ENCODE measurements around the gene SNW1. TPM values are rescaled to one million over a fixed set of nuclear protein-coding genes. Genes with fewer than 3 reads are reported as not detected.
"Not testable (repeated sequence)": the region's sequence is repeated elsewhere in the genome, so short reads cannot be mapped to it uniquely, and the experiment has no call there.

Gene SNW1
- total RNA-seq, 5 donors from 2014 or later (not counting 1 experiment from before 2014, with no cell fraction given): 83.5 to 94.1 (median 91.7) TPM

DNA sequence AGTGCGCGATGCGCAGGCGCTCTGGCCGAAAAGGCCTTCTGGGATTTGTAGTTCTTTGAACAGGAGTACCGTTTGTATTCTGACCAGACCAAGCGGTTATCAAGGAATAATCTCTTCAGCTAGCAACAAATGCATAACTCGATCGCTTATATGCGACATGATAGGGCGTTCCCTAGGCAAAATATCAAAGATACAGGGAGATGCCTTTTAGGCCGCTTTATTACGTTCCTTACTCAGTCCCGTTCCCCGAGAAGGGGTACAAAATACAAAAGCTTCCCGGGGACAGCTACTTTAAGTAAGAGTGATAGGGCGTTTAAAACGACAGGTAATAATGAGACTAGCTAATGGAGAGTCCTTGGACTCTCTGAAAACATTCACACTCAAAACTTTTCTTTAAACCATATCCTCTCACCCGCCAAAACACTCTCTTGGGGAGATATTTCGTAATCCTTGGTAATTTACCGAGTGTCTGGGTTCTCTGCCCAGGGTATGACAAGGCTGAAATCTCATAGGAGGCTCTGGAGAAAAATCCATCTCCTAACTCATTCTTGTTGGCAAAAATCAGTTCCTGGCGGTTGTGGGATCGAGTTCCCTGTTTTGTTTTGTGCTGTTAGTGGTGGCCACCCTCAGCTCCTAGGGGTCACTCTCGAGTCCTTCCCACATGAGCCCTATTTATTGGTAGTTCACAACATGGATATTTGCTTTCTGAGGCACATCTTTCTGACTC is 412 bp upstream of the SNW1 start:
- ChIA-PET POLR2A (interaction anchor here (0.6 to 2.6 kb wide), 3 partner anchors 9 to 39 kb away, joined by 4 to 10 read pairs (median 5); partner anchors contain the start of gene ADCK1 (in 1 of the 2)), CTCF (interaction anchor here (0.5 to 0.6 kb wide), 4 partner anchors 19 to 445 kb away, joined by 3 to 5 read pairs (median 4); no protein-coding TSS in a partner anchor)
- H3K36me3 Mint-ChIP-seq: peaks cover 7% of the 10 kb centered on the region
- H3K27ac Mint-ChIP-seq: peak overlapping the region; percentile 95 to 96
- peaks cover 43 to 46% (median 44%) of the 10 kb centered on the region in 3 donors for H3K4me1 Mint-ChIP-seq
- Histone ChIP-seq H3K27me3 (replicated peaks in 1 of 2; ENCODE audit: control insufficient read depth in 2 of 2, extremely low read depth in 1 of 2, insufficient read depth in 2 of 2, low read length in 1 of 2) (no peaks in the 10 kb centered on the region), H3K9me3 (no peaks in the 10 kb centered on the region), H3K36me3 (ENCODE audit: control insufficient read depth in 2 of 2, extremely low read depth in 1 of 2, insufficient read depth in 1 of 2, low read length in 1 of 2) (peaks cover 0 to 4% of the 10 kb centered on the region in 2 donors), H3K4me3 (ENCODE audit: control insufficient read depth in 1 of 2, extremely low read depth in 1 of 2, low read length in 1 of 2) (peak overlapping the region; percentile 91 to 95), H3K27ac (ENCODE audit: low read length) (peak overlapping the region; percentile 97), H3K4me1 (ENCODE audit: control insufficient read depth in 1 of 2, extremely low read depth in 1 of 2, insufficient read depth in 2 of 2, low read length in 2 of 2) (peaks cover 9 to 33% of the 10 kb centered on the region in 2 experiments)
- DNase-seq: no peak
- no peaks in the 10 kb centered on the region for H3K27me3 Mint-ChIP-seq
- H3K4me3 Mint-ChIP-seq: peak overlapping the region; percentile 96 to 99 (median 98)
- ATAC-seq (replicated peaks in 1 of 4): peak; percentile 19 to 36 (median 24)
- H3K9me3 Mint-ChIP-seq: no peaks in the 10 kb centered on the region
- WGBS (ENCODE audit: insufficient coverage): 0% methylated on average over 7 of the region's 24 CpGs

DNA sequence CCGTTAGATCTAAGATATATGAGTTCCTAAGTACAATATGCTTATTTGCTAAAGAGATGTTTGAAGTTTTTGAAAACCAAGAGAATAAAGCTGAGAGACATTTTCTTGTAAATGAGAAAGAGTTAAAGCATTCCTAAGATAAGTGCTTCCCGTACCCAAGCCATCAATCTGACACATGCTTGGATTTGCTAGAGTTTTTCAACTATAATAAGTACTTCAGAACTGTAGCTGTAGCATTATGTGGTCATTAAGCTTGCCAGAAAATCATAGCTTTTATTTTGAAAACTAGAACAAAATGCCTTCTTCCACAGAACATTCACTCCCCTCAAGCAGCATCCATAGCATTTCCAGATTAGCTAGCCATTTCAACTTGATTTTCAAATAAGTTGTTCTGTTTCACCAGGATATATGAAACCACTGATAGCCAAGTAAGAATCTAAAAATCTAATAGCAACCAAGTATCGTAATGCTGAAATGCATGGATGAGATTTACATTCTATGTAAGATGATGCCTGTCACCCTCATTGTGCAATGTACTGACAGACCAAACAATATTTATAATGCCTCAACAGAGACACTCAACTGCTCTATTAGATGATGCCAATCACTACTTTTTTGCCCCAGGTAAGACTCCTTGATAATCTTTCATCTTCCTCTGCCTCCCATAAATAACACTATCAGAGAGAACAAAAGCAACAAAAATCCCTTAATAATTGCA is 8.0 kb downstream of the SNW1 start:
- ATAC-seq (replicated peaks in 1 of 4) (no peak), DNase-seq (no peak)
- peaks cover 0 to 9% of the 10 kb centered on the region in 2 experiments for H3K4me1 ChIP-seq (ENCODE audit: control insufficient read depth in 1 of 2, extremely low read depth in 1 of 2, insufficient read depth in 2 of 2, low read length in 2 of 2)
- ChIA-PET POLR2A (interaction anchor here (0.6 to 1.3 kb wide), 2 partner anchors 8 to 39 kb away, joined by 5 to 10 read pairs; partner anchors contain the start of gene SNW1 (in 1 of the 2)), CTCF (interaction anchor here in 1 of 2 donors (0.6 to 0.8 kb wide), 2 partner anchors 45 to 966 kb away, joined by 3 to 6 read pairs; no protein-coding TSS in a partner anchor)
- H3K9me3 ChIP-seq: no peaks in the 10 kb centered on the region
- no peaks in the 10 kb centered on the region for H3K9me3 Mint-ChIP-seq
- H3K4me1 Mint-ChIP-seq: peaks cover 43 to 61% (median 49%) of the 10 kb centered on the region in 3 donors
- no peak overlapping the region for H3K27ac ChIP-seq (ENCODE audit: low read length)
- no peaks in the 10 kb centered on the region for H3K27me3 ChIP-seq (replicated peaks in 1 of 2; ENCODE audit: control insufficient read depth in 2 of 2, extremely low read depth in 1 of 2, insufficient read depth in 2 of 2, low read length in 1 of 2)
- peaks cover 6 to 62% of the 10 kb centered on the region in 2 donors for H3K36me3 ChIP-seq (ENCODE audit: control insufficient read depth in 2 of 2, extremely low read depth in 1 of 2, insufficient read depth in 1 of 2, low read length in 1 of 2)
- no peak overlapping the region for H3K27ac Mint-ChIP-seq
- no peaks in the 10 kb centered on the region for H3K27me3 Mint-ChIP-seq
- H3K4me3 ChIP-seq (ENCODE audit: control insufficient read depth in 1 of 2, extremely low read depth in 1 of 2, low read length in 1 of 2): no peak overlapping the region
- peak overlapping the region in 1 of 3 donors; percentile 37 for H3K4me3 Mint-ChIP-seq
- H3K36me3 Mint-ChIP-seq: peaks cover 46% of the 10 kb centered on the region
- no CpG with 5 or more reads among the region's 3 CpGs for WGBS (ENCODE audit: insufficient coverage)

DNA sequence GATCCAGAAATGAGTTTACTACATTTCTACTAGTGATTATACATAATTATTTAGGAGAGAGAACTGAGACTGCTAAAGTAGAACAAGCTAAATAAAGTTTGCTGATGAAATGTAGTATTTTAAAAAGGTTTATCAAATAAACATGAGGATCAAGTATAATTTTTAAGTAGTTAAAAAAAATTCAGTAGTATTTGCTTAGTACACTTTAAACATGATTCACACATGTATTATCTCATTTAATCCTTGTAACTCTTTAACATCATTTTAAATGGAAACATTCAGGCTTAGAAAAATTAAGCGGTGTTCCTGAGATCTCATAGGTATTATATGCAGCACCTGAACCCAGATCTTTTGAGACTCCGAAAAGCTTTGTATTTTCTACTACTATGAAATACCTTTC is 8.7 kb downstream of the SNW1 start:
- peaks cover 36 to 54% (median 42%) of the 10 kb centered on the region in 3 donors for H3K4me1 Mint-ChIP-seq
- peaks cover 0 to 8% of the 10 kb centered on the region in 2 experiments for H3K4me1 ChIP-seq (ENCODE audit: control insufficient read depth in 1 of 2, extremely low read depth in 1 of 2, insufficient read depth in 2 of 2, low read length in 2 of 2)
- H3K9me3 ChIP-seq: no peaks in the 10 kb centered on the region
- POLR2A ChIA-PET: interaction anchor here (0.6 to 1.3 kb wide), 5 partner anchors 9 to 294 kb away, joined by 3 to 10 read pairs (median 5); partner anchors contain the start of genes AHSA1 (in 1 of the 2) and SNW1 (in 1 of the 2)
- no peaks in the 10 kb centered on the region for H3K27me3 Mint-ChIP-seq
- no peaks in the 10 kb centered on the region for H3K27me3 ChIP-seq (replicated peaks in 1 of 2; ENCODE audit: control insufficient read depth in 2 of 2, extremely low read depth in 1 of 2, insufficient read depth in 2 of 2, low read length in 1 of 2)
- DNase-seq (no peak), ATAC-seq (replicated peaks in 1 of 4) (no peak)
- no peak overlapping the region for H3K27ac ChIP-seq (ENCODE audit: low read length)
- H3K4me3 ChIP-seq (ENCODE audit: control insufficient read depth in 1 of 2, extremely low read depth in 1 of 2, low read length in 1 of 2): no peak overlapping the region
- CTCF ChIA-PET: interaction anchor here in 1 of 2 donors (0.6 to 0.9 kb wide), 4 partner anchors 20 to 965 kb away, joined by 3 to 6 read pairs (median 4); no protein-coding TSS in a partner anchor
- peaks cover 48% of the 10 kb centered on the region for H3K36me3 Mint-ChIP-seq
- H3K4me3 Mint-ChIP-seq: no peak overlapping the region
- H3K27ac Mint-ChIP-seq: no peak overlapping the region
- WGBS (ENCODE audit: insufficient coverage): no CpG with 5 or more reads among the region's 2 CpGs
- H3K9me3 Mint-ChIP-seq: no peaks in the 10 kb centered on the region
- H3K36me3 ChIP-seq (ENCODE audit: control insufficient read depth in 2 of 2, extremely low read depth in 1 of 2, insufficient read depth in 1 of 2, low read length in 1 of 2): peaks cover 6 to 62% of the 10 kb centered on the region in 2 donors

DNA sequence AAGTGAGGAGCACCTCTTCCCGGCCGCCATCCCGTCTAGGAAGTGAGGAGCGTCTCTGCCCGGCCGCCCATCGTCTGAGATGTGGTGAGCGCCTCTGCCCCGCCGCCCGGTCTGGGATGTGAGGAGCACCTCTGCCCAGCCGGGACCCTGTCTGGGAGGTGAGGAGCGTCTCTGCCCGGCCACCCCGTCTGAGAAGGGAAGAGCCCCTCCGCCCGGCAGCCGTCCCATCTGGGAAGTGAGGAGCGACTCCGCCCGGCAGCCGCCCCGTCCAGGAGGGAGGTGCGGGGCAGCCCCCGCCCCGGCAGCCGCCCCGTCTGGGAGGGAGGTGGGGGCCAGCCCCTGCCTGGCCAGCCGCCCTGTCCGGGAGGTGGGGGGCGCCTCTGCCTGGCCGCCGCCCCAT is 13.5 kb downstream of the SNW1 start:
- H3K4me3 ChIP-seq (ENCODE audit: control insufficient read depth in 1 of 2, extremely low read depth in 1 of 2, low read length in 1 of 2); POLR2A ChIA-PET; DNase-seq; H3K27me3 ChIP-seq (replicated peaks in 1 of 2; ENCODE audit: control insufficient read depth in 2 of 2, extremely low read depth in 1 of 2, insufficient read depth in 2 of 2, low read length in 1 of 2); H3K4me3 Mint-ChIP-seq; CTCF ChIA-PET; H3K9me3 ChIP-seq; ATAC-seq (replicated peaks in 1 of 4); H3K9me3 Mint-ChIP-seq; H3K27ac ChIP-seq (ENCODE audit: low read length); H3K27me3 Mint-ChIP-seq; H3K27ac Mint-ChIP-seq; H3K4me1 ChIP-seq (ENCODE audit: control insufficient read depth in 1 of 2, extremely low read depth in 1 of 2, insufficient read depth in 2 of 2, low read length in 2 of 2): not testable (repeated sequence)
- 91% methylated on average over 28 of the region's 33 CpGs for WGBS (ENCODE audit: insufficient coverage)
- peaks cover 7 to 66% of the 10 kb centered on the region in 2 donors for H3K36me3 ChIP-seq (ENCODE audit: control insufficient read depth in 2 of 2, extremely low read depth in 1 of 2, insufficient read depth in 1 of 2, low read length in 1 of 2)
- Mint-ChIP-seq H3K4me1 (peaks cover 31 to 55% (median 32%) of the 10 kb centered on the region in 3 donors), H3K36me3 (peaks cover 50% of the 10 kb centered on the region)

DNA sequence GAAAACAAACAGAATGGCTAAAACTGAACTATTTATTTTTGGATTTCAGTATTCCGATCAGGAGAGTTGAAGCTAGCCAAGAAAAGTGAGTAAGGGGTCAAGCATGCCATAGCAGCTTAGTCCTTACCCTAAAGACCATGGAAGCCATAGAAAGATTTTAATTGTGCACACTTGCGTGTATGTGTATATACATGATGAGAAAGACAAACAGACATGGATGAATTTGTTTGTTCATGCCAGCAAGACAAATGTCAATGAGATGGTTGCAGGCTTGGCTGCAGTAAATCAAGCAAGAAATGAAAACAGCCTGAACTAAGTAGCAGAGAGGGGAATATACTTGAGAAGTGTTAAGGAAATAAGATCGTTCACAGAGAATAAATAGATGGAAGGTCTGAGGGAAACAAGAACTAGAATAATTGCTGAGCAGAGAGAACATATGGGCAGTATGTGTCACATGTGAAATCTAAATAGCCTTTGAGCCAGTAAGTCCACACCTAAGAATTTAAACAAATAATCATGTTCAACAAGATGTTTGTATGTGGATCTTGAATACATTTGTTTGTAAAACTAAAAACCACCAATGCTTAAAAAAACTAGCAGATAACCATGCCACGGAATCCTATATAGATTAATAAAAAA is 14.8 kb downstream of the SNW1 start:
- Histone ChIP-seq H3K36me3 (ENCODE audit: control insufficient read depth in 2 of 2, extremely low read depth in 1 of 2, insufficient read depth in 1 of 2, low read length in 1 of 2) (peaks cover 11 to 59% of the 10 kb centered on the region in 2 donors), H3K27ac (ENCODE audit: low read length) (no peak overlapping the region), H3K27me3 (replicated peaks in 1 of 2; ENCODE audit: control insufficient read depth in 2 of 2, extremely low read depth in 1 of 2, insufficient read depth in 2 of 2, low read length in 1 of 2) (no peaks in the 10 kb centered on the region), H3K9me3 (no peaks in the 10 kb centered on the region), H3K4me3 (ENCODE audit: control insufficient read depth in 1 of 2, extremely low read depth in 1 of 2, low read length in 1 of 2) (no peak overlapping the region), H3K4me1 (ENCODE audit: control insufficient read depth in 1 of 2, extremely low read depth in 1 of 2, insufficient read depth in 2 of 2, low read length in 2 of 2) (peaks cover 0 to 4% of the 10 kb centered on the region in 2 experiments)
- Mint-ChIP-seq H3K27ac (no peak overlapping the region), H3K36me3 (peaks cover 55% of the 10 kb centered on the region), H3K27me3 (no peaks in the 10 kb centered on the region), H3K4me1 (peaks cover 37 to 56% (median 39%) of the 10 kb centered on the region in 3 donors), H3K4me3 (no peak overlapping the region), H3K9me3 (no peaks in the 10 kb centered on the region)
- CTCF ChIA-PET: interaction anchor here in 1 of 2 donors (1.1 kb wide), 1 partner anchor 11 kb away, joined by 3 read pairs; no protein-coding TSS in a partner anchor
- WGBS (ENCODE audit: insufficient coverage): 100% methylated on average over 1 of the region's 4 CpGs
- POLR2A ChIA-PET: interaction anchor here in 1 of 2 donors (0.6 kb wide), 1 partner anchor 14 kb away, joined by 4 read pairs; no protein-coding TSS in a partner anchor
- DNase-seq (no peak), ATAC-seq (replicated peaks in 1 of 4) (no peak)

Data from T-cell (primary cell).